A549 (cell line): ENCODE measurements around the gene CACNA2D2. TPM values are rescaled to one million over a fixed set of nuclear protein-coding genes. Genes with fewer than 3 reads are reported as not detected.

Experiments used
- ATAC-seq, 2 experiments: fragments of 200-7000 bp in 1 of 2; fragments of >200 bp in 1 of 2; cut with Nextera tagmentation in 1 of 2; cut with Tn5 transposase in 1 of 2; 3 replicates each; pipeline versions ENCODE4 v1.8.0 to v1.9.1; 2018 to 2020; ENCODE audit warnings: mild to moderate bottlenecking in 1 of 2, moderate library complexity in 1 of 2
- CTCF ChIA-PET: fragments of 300-600 bp; sonication (Branson Sonifier 250); formaldehyde crosslinking; extraction: SDS; loops from one replicate; lab custom pipeline; 2021; ENCODE audit warnings: antibody characterized with exemption, inconsistent platforms; lab: Yijun Ruan, JAX
- POLR2A ChIA-PET: fragments of 350-600 bp; formaldehyde crosslinking; extraction: SDS; loops from one replicate; lab custom pipeline; 2021; ENCODE audit warnings: antibody characterized with exemption, inconsistent platforms; lab: Yijun Ruan, JAX
- DNase-seq, 2 experiments: peaks; one replicate each; pipeline versions ENCODE4 v3.0.0 to v3.0.0-alpha.2; 2011 to 2016; ENCODE audit warnings: low read depth in 1 of 2, low spot score in 1 of 2
- FAIRE-seq: peaks from 2 replicates; lab custom pipeline; 2011; peaks lifted over from hg19 to GRCh38; lab: Jason Lieb, UNC
- H3K27ac ChIP-seq, 2 experiments: fragments of >200 bp; sonication (Bioruptor Twin); formaldehyde crosslinking; 3 replicates each; pipeline ENCODE4 v1.5.1; 2016 to 2017
- H3K4me1 ChIP-seq: fragments of >200 bp; sonication (Bioruptor Twin); formaldehyde crosslinking; 3 replicates; pipeline ENCODE4 v1.6.1; 2016
- H3K4me2 ChIP-seq: fragments of >200 bp; sonication (Bioruptor Twin); formaldehyde crosslinking; 3 replicates; pipeline ENCODE4 v1.6.1; 2016
- H3K4me3 ChIP-seq: fragments of >200 bp; sonication (Bioruptor Twin); formaldehyde crosslinking; 3 replicates; pipeline ENCODE4 v1.5.1; 2016
- H3K9me3 ChIP-seq: fragments of >200 bp; sonication (Bioruptor Twin); formaldehyde crosslinking; 3 replicates; pipeline ENCODE4 v1.6.1; 2016
- CBX8 ChIP-seq: fragments of 200-600 bp; sonication (generic); IDR thresholded peaks from 2 replicates; pipeline ENCODE4 v1.6.1; 2016
- CEBPB ChIP-seq, 2 experiments: fragments of >200 bp in 1 of 2; sonication (Bioruptor Twin) in 1 of 2; formaldehyde crosslinking in 1 of 2; IDR thresholded peaks; 2 replicates each; pipeline ENCODE4 v1.6.1; 2012 to 2016
- CHD2 ChIP-seq: fragments of 150-350 bp; IDR thresholded peaks from 2 replicates; pipeline ENCODE4 v1.6.1; 2014; ENCODE audit warnings: low read length; ENCODE audit not compliant: partially characterized antibody
- CTCF ChIP-seq: fragments of >200 bp; sonication (Bioruptor Twin); formaldehyde crosslinking; IDR thresholded peaks from 3 replicates; pipeline ENCODE4 v1.5.1; 2016
- EHF ChIP-seq: fragments of 250-450 bp; sonication (Bioruptor Pico); IDR thresholded peaks from 2 replicates; pipeline ENCODE4 v1.5.0; 2020; ENCODE audit warnings: mild to moderate bottlenecking
- ESRRA ChIP-seq: fragments of 150-350 bp; IDR thresholded peaks from 2 replicates; pipeline ENCODE4 v1.6.1; 2014; ENCODE audit warnings: mild to moderate bottlenecking, low read length, borderline replicate concordance
- FOSB ChIP-seq: fragments of 250-450 bp; sonication (Bioruptor Pico); IDR thresholded peaks from 2 replicates; pipeline ENCODE4 v1.5.0; 2020; ENCODE audit warnings: mild to moderate bottlenecking, moderate library complexity
- GATA3 ChIP-seq: IDR thresholded peaks from 2 replicates; pipeline ENCODE4 v1.6.1; 2012; ENCODE audit warnings: borderline replicate concordance
- HMGXB4 ChIP-seq: fragments of 250-450 bp; sonication (Bioruptor Pico); IDR thresholded peaks from 2 replicates; pipeline ENCODE4 v1.5.0; 2021; ENCODE audit warnings: mild to moderate bottlenecking, moderate library complexity, borderline replicate concordance
- HOXB5 ChIP-seq: fragments of 250-450 bp; sonication (Bioruptor Pico); IDR thresholded peaks from 2 replicates; pipeline ENCODE4 v1.5.0; 2020; ENCODE audit warnings: mild to moderate bottlenecking, moderate library complexity
- KDM1A ChIP-seq: fragments of 200-600 bp; sonication (generic); IDR thresholded peaks from 2 replicates; pipeline ENCODE4 v1.6.1; 2016; ENCODE audit warnings: low read depth, mild to moderate bottlenecking
- MAX ChIP-seq: IDR thresholded peaks from 2 replicates; pipeline ENCODE4 v1.6.1; 2012
- NFE2L2 ChIP-seq: fragments of 150-350 bp; conservative IDR thresholded peaks from 2 replicates; pipeline ENCODE4 v1.6.1; 2014; ENCODE audit warnings: low read length
- PHF8 ChIP-seq: fragments of 200-600 bp; sonication (generic); IDR thresholded peaks from 2 replicates; pipeline ENCODE4 v1.6.1; 2016; ENCODE audit warnings: low read depth, mild to moderate bottlenecking, antibody characterized with exemption, moderate library complexity, borderline replicate concordance
- RAD21 ChIP-seq, 2 experiments: fragments of >200 bp in 1 of 2; sonication (Bioruptor Twin) in 1 of 2; formaldehyde crosslinking in 1 of 2; IDR thresholded peaks in 1 of 2; conservative IDR thresholded peaks in 1 of 2; 2 replicates in 1 of 2; 3 replicates in 1 of 2; pipeline ENCODE4 v1.6.1; 2012 to 2018; ENCODE audit warnings: inconsistent platforms in 1 of 2
- RARB ChIP-seq: fragments of 250-450 bp; sonication (Bioruptor Pico); IDR thresholded peaks from 2 replicates; pipeline ENCODE4 v1.8.0; 2021; ENCODE audit warnings: mild to moderate bottlenecking, moderate library complexity
- RCOR1 ChIP-seq: fragments of 150-350 bp; IDR thresholded peaks from 2 replicates; pipeline ENCODE4 v1.6.1; 2014; ENCODE audit warnings: antibody characterized with exemption, low read length, low read depth
- REST ChIP-seq: fragments of 200-600 bp; sonication (generic); IDR thresholded peaks from 2 replicates; pipeline ENCODE4 v1.6.1; 2016; ENCODE audit warnings: antibody characterized with exemption, mild to moderate bottlenecking, moderate library complexity
- RFX5 ChIP-seq: fragments of 450-650 bp; IDR thresholded peaks from 2 replicates; pipeline ENCODE4 v1.7.1; 2014; ENCODE audit warnings: antibody characterized with exemption, mild to moderate bottlenecking, moderate library complexity
- SREBF2 ChIP-seq: fragments of 450-650 bp; IDR thresholded peaks from 2 replicates; pipeline ENCODE4 v1.6.1; 2014; ENCODE audit warnings: mild to moderate bottlenecking, moderate library complexity
- TP53 ChIP-seq: fragments of 250-450 bp; sonication (Bioruptor Pico); IDR thresholded peaks from 2 replicates; pipeline ENCODE4 v1.5.0; 2021; ENCODE audit warnings: mild to moderate bottlenecking, moderate library complexity
- USF2 ChIP-seq: fragments of 450-650 bp; IDR thresholded peaks from 2 replicates; pipeline ENCODE4 v1.6.1; 2014; ENCODE audit warnings: antibody characterized with exemption
- ZFP36 ChIP-seq: fragments of 450-650 bp; IDR thresholded peaks from 2 replicates; pipeline ENCODE4 v1.6.1; 2014; ENCODE audit warnings: borderline replicate concordance; ENCODE audit not compliant: partially characterized antibody
- ZSCAN20 ChIP-seq: fragments of 250-450 bp; sonication (Bioruptor Pico); IDR thresholded peaks from 2 replicates; pipeline ENCODE4 v1.8.0; 2022; ENCODE audit warnings: mild to moderate bottlenecking, moderate library complexity
- WGBS: methylation state at CpG from one replicate; pipeline ENCODE4 v1.1.6; 2017; ENCODE audit errors: missing lambda C conversion rate; 5-methylcytosine and 5-hydroxymethylcytosine counted together
- polyA plus RNA-seq, 4 experiments: library from polyadenylated mRNA; depleted of rRNA in 3 of 4; stranded (reverse); fragments of >200 nt; fragmentation: RNase III in 1 of 4; extraction: RNeasy Plus Mini Kit Qiagen cat#74134 plus additional on column Dnase treatment in 1 of 4; gene quantifications; 2 replicates in 3 of 4; 3 replicates in 1 of 4; pipeline ENCODE4 v1.2.3, GENCODE V29; 2011 to 2017
- TF ChIP-seq, protein P1 (sequence below): fragments of 250-450 bp; sonication (Bioruptor Pico); IDR thresholded peaks from 2 replicates; pipeline ENCODE4 v1.5.0; 2020; ENCODE audit warnings: low read depth, mild to moderate bottlenecking, moderate library complexity
- TF ChIP-seq, protein P2 (sequence below): fragments of >200 bp; sonication (Bioruptor Twin); formaldehyde crosslinking; IDR thresholded peaks from 2 replicates; pipeline ENCODE4 v1.6.1; 2016
- TF ChIP-seq, protein P3 (sequence below): fragments of >200 bp; sonication (Bioruptor Twin); formaldehyde crosslinking; IDR thresholded peaks from 3 replicates; pipeline ENCODE4 v1.6.1; 2016

Gene CACNA2D2
- polyA plus RNA-seq, 2 of the 4 experiments (the other 2 are of a cell fraction) = 0.21 to 0.75 TPM

DNA sequence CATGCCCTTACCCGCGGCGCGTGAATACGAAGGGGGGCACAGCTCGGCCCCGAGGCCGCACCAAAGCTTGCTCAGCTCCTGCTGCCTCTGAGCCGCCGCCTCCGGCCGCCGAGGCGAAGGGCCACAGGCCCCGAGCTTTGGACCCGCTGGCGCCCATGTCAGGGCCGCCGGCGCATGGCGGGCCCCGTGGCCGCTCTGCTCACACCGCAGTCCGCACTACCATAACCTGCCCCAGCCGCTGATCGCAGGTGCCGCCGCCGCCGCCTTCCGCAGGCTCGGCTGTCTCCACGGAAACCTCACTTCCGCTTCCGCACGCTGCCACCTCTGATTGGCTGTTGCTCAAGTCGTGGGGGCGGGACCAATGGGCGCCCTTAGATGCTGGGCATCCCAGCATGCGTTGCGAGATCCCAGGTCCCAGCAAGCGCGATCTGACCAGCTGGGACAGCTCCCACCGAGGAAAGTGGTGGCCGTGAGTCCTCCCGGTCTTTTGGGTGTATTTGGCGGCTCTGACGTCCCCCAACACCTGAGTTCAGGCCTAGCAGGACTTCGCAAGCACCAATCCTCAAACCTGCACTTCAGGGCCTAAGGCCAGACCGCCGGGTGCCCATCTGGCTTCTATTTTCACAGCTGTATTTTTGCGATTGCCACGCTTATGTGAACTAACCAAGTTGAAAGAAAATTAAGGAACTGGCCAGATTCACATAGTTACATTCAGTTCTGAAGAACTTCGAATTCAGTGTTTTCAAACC lies 175.3 kb downstream of the CACNA2D2 start, which contains the start of gene TUSC2:
Gene TUSC2, minus strand, starts transcription at position 281 of the 749 bp plus-strand sequence. Its CDS starts 124 bp downstream, at position 157.
- ChIA-PET CTCF (interaction anchor here (0.6 to 1.9 kb wide), 7 partner anchors 10 to 134 kb away, joined by 3 to 8 read pairs (median 3); no protein-coding TSS in a partner anchor), POLR2A (interaction anchor here (0.6 to 2.1 kb wide), 5 partner anchors 9 to 68 kb away, joined by 3 to 27 read pairs (median 12); partner anchors contain the start of genes CYB561D2, IFRD2 and NPRL2)
- DNase-seq (peak; percentile 93 to 96), ATAC-seq (peak; percentile 82 to 91), FAIRE-seq (no peak)
- WGBS = 8% methylated on average over 11 of the region's 55 CpGs
- Histone ChIP-seq H3K27ac (peak within 1 kb of the TSS; percentile 77 to 98), H3K4me2 (peak within 1 kb of the TSS; percentile 95), H3K4me3 (peak within 1 kb of the TSS; percentile 71), H3K4me1 (peaks cover 16% of the 10 kb centered on the region), H3K9me3 (no peaks in the 10 kb centered on the region)
- TF ChIP-seq CTCF (no peak), KDM1A (no peak), HMGXB4 (CRISPR knock-in tag) (no peak), CBX8 (no peak), SREBF2 (no peak), RCOR1 (no peak), CEBPB (IDR thresholded peaks at IDR 0.05) (no peak), FOSB (CRISPR knock-in tag) (0 out of 2 replicates have a peak, but pooled peaks have one; percentile 31), ZFP36 (no peak), TP53 (no peak), ESRRA (no peak), EHF (no peak), RFX5 (no peak), ZSCAN20 (CRISPR knock-in tag) (no peak), CHD2 (no peak), GATA3 (no peak), RARB (no peak), NFE2L2 (no peak), REST (no peak), USF2 (no peak), MAX (peak; percentile 36; the same call in 1 of the 2 replicates), HOXB5 (CRISPR knock-in tag) (no peak), PHF8 (peak; percentile 39; the same call in 1 of the 2 replicates), RAD21 (conservative IDR thresholded peaks at IDR 0.05 in 1 of 2, IDR thresholded peaks at IDR 0.05 in 1 of 2) (no peak)
- TF ChIP-seq, protein P1, sequence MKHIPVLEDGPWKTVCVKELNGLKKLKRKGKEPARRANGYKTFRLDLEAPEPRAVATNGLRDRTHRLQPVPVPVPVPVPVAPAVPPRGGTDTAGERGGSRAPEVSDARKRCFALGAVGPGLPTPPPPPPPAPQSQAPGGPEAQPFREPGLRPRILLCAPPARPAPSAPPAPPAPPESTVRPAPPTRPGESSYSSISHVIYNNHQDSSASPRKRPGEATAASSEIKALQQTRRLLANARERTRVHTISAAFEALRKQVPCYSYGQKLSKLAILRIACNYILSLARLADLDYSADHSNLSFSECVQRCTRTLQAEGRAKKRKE (CRISPR knock-in tag) = no peak
- TF ChIP-seq, protein P2, sequence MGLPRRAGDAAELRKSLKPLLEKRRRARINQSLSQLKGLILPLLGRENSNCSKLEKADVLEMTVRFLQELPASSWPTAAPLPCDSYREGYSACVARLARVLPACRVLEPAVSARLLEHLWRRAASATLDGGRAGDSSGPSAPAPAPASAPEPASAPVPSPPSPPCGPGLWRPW = no peak
- TF ChIP-seq, protein P3, sequence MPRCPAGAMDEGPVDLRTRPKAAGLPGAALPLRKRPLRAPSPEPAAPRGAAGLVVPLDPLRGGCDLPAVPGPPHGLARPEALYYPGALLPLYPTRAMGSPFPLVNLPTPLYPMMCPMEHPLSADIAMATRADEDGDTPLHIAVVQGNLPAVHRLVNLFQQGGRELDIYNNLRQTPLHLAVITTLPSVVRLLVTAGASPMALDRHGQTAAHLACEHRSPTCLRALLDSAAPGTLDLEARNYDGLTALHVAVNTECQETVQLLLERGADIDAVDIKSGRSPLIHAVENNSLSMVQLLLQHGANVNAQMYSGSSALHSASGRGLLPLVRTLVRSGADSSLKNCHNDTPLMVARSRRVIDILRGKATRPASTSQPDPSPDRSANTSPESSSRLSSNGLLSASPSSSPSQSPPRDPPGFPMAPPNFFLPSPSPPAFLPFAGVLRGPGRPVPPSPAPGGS = peak; percentile 29; the same call in 1 of the 3 replicates
